Measurements from ENCODE around the gene DDX49.

- TF ChIP-seq CTCF (IDR thresholded peaks at IDR 0.05) (no peak), EZH2 (IDR thresholded peaks at IDR 0.05; ENCODE audit: borderline replicate concordance, insufficient read depth, low read depth, low read length, poor library complexity, severe bottlenecking) (no peak)
Observed at GRCh38 chr19:18939163-18939562, 19.6 kb downstream of the DDX49 start.
